HG02970 (cell line): ENCODE data around the gene KLLN.
"Not testable (repeated sequence)": the region's sequence is repeated elsewhere in the genome, so short reads cannot be mapped to it uniquely, and the experiment has no call there.

Experiments used
- ATAC-seq: cut with Tn5 transposase; IDR thresholded peaks from one replicate; pipeline ENCODE4 v1.9.1; 2021; ENCODE audit warnings: mild to moderate bottlenecking, moderate library complexity, moderate number of reproducible peaks; ENCODE audit not compliant: unreplicated experiment, low FRiP score

Gene KLLN

DNA sequence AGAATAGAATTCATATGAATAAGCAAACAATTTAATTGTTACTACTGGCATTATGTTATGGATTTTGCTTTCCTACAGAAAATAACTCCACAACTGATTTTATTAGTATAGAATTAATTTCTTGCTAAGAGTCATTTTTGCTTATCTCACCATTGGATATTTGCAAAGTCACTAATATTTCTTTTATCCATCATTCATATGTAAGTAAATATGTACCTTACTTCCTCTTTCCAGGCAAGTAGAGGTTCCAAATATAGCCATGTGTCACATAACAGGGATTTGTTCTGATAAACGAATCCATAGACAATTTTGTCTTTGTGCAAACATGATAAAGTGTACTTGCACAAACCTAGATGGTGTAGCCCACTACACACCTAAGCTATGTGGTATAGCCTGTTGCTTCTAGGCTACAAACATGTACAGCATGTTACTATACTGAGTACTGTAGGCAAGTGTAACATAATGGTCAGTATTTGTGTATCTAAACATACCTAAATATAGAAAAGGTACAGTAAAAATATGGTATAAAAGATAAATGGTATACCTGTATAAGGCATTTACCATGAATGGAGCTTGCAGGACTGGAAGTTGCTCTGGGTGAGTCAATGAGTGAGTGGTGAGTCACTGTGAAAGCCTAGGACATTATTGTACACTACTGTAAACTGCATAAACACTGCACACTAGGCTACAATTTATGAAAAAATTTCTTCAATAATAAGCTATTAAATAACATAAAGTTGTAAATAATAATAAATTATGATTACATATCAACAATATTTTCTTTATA is 18.3 kb downstream of the KLLN start:
- ATAC-seq, result no peak

DNA sequence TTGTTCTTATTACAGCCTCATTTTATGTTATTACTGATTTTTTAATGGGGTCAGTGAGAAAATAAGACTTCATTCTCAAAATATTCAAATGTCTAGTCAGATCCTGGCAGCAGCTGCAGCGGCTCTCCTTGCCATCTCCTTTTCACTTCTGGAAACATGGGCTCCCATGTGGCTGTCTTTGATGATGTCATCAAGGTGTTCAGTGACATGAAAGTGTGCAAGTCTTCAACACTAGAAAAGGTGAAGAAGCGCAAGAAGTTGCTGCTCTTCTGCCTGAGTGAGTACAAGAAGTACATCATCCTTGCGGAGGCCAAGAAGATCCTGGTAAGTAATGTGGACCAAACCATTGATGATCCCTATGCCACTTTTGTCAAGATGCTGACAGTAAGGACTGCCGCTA is 19.6 kb downstream of the KLLN start:
- no peak for ATAC-seq

DNA sequence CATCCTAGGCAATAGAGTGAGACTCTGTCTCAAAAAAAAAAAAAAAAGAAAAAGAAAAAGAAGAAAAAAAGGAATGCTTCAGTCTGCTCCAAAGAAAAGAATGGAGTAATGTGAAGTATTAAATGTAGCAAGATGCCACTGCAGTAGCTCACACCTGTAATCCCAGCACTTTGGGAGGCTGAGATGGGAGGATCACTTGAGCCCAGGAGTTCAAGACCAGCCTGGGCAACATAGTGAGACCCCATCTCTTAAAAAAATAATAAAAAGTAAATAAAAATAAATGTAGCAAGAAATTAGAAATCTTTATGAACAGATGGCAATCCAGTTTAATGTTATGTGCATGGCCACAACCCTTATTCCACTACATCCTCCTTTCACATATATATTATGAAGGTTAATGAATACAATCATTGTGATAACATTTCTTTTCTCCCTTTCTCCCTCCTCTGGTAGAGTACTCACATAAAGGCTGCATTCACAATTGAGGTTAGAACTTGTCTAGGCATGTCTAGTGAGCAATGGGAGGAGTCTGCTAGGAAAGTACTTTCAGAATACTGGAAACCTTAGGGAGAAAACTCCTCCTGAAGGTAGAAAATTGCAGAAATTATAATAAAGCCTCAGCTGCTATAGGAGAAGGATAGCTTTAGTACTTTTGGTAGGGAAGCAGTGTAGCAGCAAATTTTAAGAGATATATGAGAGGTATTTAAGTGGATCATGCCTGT is 20.4 kb downstream of the KLLN start:
- ATAC-seq, result no peak

DNA sequence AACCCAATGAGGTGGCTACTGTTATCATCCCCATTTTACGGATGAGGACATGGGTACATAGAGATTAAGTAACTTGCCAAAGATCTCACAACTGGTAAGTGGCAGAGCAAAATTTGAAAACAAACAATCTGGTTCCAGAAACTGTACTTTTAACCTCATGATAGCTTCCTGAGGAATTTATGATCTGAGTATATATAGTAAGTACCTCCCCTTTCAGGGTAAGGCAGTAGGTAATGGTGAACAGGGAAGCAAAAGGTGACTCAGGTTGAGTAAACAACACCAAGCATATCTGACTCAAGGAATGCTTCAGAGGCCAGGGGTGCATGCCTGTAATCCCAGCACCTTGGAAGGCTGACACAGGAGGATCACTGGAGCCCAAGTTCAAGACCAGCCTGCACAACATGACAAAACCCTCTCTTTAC is 21.1 kb downstream of the KLLN start:
- no peak for ATAC-seq

DNA sequence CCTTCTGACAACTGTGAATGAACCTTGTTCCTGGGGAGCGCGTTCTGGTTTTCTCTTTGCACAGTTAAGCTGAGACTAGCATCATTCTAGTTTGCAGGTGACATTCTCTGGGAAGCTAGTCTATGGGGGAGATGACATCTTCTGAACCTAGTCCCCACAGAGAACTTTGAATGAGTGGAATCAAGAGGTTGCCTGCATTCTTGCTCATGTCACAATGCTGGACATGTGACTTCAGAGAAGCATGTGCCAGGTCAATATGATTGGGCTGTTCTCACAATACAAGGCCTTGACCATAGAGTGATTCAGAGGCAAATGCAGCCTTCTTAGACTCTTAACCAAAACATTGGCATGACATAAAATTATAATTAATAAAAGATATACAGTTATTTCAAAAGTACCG is 22.1 kb downstream of the KLLN start:
- no peak for ATAC-seq

DNA sequence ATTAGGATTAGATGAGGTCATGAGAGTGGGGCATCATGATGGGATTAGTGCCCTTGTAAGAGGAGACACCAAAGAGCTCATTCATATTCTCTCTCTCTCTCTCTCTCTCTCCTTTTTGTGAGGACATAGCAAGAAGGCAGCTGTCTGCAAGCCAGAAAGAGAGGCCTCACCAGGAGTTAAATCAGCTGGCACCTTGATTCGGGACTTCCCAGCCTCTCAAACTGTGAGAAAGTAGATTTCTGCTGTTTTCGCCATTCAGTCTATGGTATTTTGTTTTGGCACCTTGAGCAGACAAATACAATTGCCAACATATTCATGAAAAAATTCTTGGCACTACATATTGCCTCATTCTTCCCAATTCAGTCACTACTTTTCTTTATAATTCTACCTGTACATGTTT is 24.7 kb downstream of the KLLN start:
- no peak for ATAC-seq

DNA sequence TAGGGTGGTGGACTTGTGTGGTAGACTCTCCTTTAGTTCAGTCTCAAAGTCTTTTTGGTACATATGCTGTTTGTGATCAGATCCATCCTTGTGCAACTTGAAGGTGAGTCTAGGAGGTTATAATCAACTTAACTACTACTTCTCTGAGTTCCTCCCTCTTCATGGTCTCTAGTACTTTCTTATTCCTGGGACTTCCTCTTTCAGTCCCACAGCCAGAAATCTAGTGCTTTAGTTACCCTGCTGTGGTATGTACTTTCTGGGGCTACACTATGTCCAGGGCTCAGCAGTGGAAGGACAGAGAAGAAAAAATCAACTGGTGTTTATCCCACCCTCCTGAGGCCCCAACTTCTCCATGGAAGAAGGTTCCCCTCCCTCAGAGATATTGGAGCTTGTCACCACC is 25.9 kb downstream of the KLLN start:
- no peak for ATAC-seq

DNA sequence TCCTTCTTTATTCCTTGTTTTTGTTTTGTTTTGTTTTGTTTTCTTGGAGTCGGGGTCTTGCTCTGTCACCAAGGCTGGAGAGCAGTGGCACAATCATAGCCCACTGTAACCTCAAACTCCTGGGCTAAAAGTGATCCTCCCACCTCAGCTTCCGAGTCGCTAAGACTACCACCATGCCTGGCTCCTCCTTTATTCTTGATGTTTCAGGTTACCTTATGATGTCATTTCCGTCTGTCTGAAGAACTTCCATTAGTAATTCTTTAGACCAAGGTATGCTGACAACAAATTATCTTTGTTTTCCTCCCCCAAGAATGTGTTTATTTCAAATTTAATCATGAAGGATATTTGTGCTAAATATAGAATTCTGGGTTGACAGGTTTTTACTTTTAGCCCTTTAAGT is 27.2 kb downstream of the KLLN start:
- no peak for ATAC-seq

DNA sequence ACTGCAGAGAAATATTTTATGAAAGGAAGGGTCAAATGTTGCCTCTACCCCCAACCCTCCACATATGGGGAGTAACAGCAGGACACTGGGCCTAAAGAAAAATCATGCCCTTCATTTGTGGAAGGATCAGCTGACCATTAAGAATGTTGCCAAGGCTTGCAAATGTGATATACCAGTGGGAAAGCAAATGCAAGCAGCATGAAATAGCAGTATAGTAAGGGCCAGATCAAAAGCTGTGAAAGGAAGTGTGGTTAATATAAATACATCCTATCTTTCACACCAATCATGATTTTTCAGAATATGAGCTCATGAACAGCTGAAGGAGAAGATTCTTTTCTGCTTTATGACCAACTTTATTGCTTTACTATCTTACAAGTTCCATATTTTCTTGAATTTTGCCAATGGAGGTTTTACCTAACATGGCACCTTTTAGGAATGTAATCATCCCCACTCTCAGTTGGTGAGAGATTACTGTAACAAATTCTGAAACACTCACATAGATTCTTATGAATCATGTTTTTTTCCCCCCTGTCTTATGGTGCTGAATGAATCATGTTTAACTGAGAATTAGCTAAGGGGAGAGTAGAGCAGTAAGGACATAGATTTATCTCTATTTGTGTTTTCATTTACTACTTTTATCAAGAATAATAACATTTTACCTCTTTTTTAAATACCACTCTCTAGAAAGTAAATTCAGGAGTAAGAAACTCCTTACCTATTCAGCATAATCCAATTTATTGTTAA is 33.2 kb downstream of the KLLN start:
- no peak for ATAC-seq

DNA sequence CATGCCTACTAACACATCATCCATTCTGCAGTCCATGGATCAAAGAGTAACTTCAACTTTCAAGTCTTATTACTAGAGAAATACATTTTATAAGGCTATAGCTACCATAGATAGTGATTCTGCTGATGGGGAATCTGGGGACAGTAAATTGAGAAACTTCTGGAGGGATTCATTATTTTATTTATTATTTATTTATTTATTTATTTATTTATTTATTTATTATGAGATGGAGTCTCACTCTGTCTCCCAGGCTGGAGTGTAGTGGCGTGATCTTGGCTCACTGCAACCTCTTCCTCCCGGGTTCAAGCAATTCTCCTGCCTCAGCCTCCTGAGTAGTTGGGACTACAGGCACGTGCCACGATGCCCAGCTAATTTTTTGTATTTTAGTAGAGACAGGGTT is 34.3 kb downstream of the KLLN start:
- not testable (repeated sequence) for ATAC-seq

DNA sequence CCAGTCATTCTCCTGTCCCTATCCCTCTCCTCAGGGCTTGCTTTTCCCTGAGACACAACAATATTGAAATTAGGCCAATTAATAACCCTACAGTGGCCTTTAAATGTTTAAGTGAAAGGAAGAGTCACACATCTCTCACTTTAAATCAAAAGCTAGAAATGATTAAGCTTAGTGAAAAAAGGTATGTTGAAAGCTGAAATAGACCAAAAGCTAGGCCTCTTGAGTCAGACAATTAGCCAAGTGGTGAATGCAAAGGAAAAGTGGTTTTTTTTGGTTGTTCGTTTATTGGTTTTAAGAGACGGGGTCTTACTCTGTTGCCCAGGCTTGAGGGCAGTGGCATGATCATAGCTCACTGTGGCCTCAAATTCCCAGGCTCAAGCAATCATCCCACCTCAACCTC is 35.7 kb downstream of the KLLN start:
- ATAC-seq, result no peak

DNA sequence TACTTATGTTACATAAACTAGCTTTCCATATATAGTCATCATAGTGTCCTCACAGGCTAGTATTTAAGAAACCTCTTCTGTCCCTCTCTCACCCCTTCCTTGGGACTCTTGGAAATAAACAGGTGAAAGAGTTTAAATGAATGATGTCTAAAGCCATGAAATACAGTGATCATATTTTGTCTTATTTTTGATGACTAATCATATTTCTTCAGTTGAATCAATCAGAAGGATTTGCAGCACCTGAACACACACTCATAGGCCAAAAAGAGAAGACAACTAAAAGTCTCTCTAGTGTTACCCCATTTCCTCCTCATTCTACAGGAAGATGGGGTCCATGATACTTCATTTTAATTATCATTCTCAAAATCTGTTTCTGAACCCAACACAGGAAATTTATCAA is 36.7 kb downstream of the KLLN start:
- no peak for ATAC-seq

DNA sequence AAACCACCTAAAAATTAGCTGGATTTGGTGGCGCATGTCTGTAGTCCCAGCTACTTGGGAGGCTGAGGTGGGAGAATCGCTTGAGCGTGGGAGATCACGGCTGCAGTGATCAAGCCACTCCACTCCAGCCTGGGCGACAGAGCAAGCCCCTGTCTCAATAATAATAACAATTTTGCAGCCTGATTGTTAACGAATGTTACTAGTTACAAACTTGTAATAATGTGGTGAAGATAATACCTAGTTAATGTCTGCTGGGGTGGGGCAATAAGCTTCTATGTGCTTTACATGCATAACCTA is 44.1 kb downstream of the KLLN start:
- ATAC-seq, result no peak

DNA sequence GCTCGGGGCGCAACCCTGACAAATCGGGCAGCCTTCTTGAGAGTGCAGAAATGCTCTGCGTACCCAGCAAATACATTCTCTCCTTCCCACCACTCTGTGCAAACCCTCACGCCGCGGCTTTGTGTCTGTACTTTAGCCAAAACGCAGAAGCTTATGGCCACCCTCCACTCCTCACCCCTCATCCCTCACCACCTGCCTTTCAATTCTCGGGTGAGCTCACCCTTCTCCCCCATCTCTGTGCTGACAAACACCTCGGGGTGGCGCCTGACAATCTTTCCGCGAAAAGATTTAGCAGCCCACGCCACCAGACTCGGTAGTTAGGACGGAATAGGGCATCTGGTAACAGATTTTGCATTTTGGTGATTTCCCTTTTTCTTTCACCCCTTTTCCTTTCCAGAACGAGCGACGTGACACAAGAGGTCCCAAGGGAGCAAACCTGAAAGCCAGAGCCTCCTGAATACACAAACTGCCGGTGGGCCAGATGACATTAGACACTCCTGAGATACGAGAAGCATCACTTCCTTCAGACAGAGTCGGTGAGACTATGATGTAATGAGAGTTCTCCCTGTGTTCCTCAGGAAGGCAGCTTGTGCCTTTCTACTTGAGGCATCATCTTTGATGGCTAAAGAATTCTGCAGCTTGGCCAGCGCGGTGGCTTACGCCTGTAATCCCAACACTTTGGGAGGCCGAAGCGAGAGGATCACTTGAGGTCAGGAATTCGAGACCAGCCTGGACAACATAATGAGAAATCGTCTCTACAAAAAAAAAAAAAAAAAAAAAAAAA is 44.6 kb downstream of the KLLN start:
- ATAC-seq, result peak; percentile 49

DNA sequence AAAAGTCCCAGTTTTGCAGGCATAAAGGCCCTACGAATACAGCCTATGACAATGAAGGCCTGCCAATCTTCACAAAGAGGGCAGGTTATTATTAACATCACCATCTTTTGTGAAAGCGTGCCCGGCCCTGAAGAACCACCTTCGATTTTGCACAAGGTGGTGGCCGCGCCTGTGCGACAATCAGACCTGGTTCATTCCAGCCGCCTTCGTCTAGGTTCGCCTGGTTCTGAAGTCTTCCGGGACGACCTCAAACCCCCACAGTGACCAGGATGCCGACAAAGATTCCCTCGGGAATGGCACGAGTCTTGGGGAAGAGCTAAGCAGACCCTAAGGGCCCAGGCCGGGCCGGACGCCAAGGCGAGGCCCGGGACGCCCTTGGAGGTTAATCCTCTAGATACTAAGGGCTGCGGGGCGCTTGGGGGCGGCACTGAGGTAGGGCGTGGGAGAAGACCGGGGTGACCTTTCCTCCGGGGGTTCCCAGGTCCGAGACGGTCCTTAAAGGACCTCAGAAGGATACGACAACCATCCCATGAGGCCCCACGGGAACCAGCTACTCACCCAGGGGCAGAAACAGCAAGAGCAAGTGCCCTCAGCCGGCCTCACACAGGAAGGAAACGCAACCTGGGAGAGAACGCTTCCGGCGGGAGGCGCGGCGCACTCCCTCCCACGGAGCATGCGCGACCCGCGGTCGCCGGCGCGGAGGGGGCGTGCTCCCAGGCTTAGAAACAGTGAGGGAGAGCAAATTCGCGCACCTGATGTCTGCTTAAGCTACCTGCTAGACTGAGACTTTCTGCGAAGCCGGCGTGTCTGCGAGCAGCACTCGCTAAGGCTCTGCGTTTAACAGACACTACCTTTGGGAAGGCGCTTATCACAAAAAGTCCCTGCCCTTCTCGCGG is 45.5 kb downstream of the KLLN start, which contains the start of gene ATAD1:
Gene ATAD1, minus strand, starts transcription at position 618 of the 896 bp plus-strand sequence. CDS start 3,627 bp downstream, outside the sequence.
- ATAC-seq, result peak; percentile 73

DNA sequence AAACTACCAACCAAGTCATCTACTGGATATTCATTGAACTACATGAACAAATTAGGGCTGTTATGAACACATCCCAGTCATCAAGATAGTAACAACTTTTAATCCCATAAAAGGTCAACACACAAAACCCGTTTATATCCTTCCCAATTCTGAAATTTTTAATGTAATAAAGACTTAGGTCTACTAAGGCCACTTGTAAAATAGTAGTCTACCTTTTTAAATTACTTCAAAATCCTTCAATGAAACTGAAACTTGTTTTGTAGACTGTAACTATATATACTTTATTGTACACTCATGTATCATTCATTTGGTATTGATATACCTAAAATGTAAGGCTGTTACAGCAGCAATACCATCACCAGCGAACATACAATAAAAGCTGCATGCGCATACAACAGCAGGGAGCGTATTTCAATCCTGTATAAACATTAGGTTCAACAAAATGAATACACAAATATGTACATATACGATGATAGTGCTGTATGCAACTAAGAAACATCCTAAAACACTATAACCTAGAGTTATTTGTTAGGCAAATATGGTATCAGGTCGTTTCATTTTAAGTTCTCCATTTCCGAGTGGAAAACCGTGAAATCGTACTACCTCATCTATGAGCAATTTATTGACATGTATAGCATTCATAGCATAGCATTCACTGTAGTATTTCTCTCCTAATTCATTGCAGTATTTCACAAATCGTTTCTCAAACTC is 46.3 kb downstream of the KLLN start:
- ATAC-seq, result no peak

DNA sequence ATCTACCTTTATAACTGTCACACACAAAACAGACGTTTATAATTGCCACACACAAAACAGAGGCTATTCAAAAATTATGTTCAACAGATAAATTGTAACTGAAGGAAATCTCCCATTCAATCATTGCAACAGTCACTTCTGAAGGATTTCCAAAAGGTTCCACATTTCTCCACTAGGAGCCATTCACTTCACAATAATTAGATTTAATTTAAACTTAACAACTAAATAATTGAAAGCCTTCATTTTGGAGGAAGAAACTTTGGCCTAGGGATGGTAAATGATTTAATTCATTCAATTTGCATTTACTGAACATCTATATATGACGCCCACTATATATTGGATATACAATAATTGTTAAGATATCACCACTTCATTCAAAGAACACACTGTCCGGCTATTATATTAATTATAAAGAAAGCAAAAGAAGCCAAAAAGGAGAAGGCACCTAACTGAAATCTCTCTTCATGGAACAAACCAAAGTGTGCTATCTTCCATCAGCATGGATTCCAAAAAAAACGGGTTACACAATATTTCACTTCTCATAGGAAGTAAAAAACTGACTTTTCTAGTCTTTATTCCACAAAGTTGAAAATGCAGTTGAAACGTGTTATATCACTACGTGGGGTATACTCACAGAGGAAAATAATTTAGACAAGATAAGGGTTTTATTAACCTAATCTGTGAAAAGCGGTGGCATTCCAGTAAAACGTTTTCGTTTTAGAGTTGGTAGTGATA is 47.0 kb downstream of the KLLN start:
- no peak for ATAC-seq
